ENCODE measurements around the gene SMYD3.

The SMYD3 gene

DNA sequence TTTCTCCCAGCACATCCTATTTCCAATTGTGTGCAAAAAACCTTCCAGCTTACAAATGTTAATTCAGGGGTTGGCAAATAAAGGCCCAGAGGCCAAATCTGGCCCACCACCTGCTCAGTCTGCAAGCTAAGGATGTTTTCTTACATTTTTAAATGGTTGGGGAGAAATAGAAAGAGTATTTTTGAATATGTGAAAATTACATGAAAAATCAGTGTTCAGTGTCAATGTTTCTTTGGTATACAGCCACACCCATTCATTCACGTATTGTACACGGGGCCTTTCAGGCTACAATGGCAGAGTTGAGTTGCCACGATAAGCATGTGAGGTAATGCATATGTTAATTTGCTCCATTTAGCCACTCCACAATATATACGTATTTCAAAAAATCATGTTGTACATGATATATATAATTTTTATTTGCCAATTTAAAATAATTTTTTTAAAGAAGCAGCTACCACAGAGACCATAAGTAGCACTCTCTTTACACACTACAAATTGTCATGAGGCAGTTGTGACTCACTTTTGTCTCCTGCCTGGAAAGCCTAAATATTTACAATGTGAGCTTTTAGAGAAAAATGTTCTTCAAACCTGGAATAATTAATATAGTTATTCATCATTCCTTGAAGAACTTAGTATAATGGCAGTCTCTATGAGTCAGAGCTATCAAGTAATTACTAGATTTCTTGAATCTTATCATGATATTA, 189.6 kb downstream of the SMYD3 start:
- FAIRE-seq (peak; percentile 60), DNase-seq (ENCODE audit: insufficient read length, low spot score) (no peak)
- TF ChIP-seq, protein P1, sequence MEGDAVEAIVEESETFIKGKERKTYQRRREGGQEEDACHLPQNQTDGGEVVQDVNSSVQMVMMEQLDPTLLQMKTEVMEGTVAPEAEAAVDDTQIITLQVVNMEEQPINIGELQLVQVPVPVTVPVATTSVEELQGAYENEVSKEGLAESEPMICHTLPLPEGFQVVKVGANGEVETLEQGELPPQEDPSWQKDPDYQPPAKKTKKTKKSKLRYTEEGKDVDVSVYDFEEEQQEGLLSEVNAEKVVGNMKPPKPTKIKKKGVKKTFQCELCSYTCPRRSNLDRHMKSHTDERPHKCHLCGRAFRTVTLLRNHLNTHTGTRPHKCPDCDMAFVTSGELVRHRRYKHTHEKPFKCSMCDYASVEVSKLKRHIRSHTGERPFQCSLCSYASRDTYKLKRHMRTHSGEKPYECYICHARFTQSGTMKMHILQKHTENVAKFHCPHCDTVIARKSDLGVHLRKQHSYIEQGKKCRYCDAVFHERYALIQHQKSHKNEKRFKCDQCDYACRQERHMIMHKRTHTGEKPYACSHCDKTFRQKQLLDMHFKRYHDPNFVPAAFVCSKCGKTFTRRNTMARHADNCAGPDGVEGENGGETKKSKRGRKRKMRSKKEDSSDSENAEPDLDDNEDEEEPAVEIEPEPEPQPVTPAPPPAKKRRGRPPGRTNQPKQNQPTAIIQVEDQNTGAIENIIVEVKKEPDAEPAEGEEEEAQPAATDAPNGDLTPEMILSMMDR (IDR thresholded peaks at IDR 0.05; ENCODE audit: insufficient read depth, missing control alignments): no peak

DNA sequence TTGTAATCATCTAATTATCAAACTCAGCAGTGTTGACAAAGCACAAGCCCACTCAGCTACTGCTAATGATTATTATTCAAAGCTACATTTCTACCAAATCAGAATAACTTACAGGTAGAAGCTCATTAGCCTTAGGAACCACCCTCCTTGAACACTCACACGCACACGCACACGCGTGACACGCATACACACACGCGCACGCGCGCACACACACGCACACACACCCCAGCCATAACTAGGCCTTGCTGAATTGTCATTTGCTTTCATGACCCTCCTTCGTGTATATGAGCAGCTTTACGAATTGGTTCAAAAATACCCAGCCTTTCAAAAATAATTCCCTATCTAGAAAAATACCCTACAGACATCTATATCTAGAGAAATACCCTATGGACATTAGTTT, 195.6 kb downstream of the SMYD3 start:
- DNase-seq (ENCODE audit: insufficient read length, low spot score) (no peak), FAIRE-seq (peak; percentile 60)
- TF ChIP-seq, protein P1 (IDR thresholded peaks at IDR 0.05; ENCODE audit: insufficient read depth, missing control alignments): no peak

DNA sequence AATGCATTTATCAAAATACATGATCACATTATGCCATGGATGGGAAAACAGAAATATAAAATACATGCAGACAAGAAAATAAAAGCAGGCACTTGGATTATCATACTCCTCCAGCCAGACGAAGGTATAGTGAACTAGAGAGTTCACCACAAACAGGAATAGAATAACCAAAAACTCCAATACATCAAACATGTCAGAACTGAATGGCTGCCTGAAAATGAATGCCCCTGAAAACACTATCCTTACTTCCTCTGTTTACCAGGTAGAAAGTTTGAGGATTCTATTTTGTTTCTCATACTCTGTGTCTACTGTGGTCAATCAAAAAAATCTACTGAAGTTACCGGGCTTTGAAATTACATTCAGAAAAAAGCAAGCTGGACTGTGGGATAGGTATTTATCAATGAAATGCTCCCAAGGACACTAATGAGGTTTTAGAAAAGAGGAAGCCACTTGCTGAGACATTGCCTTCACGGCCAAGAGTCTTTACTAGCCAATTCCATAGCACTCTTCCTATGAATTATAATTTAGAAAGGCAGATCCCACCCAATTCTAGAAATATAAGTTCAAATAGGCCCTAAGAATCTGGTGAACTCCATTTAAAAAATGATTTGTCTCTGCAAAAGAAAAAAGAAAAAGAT, 197.7 kb downstream of the SMYD3 start:
- TF ChIP-seq, protein P1 (IDR thresholded peaks at IDR 0.05; ENCODE audit: insufficient read depth, missing control alignments): no peak
- FAIRE-seq (no peak), DNase-seq (ENCODE audit: insufficient read length, low spot score) (no peak)

DNA sequence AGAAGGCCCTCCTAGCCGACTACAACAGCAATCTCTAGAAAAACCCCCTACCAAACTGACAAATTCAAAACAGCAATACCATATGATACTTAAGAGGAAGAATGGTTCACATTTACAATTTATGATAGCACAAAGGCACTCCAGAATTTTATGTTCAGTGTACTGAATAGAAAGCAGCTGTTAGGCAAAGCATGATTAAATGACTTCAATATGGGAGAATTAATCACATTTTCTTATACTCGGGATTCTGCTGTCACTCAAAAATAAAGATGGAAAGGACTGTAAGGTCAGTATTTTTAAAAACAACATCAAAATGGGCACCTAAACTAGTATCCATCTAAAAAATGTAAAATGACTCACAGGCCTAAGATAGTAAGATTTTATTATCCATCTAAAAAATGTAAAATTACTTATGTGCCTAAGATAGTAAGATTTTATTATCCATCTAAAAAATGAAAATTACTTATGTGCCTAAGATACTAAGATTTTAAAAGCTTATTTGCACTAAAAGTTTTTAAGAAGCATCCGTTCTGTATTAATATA, 198.5 kb downstream of the SMYD3 start:
- DNase-seq (ENCODE audit: insufficient read length, low spot score) (no peak), FAIRE-seq (no peak)
- TF ChIP-seq, protein P1 (IDR thresholded peaks at IDR 0.05; ENCODE audit: insufficient read depth, missing control alignments): no peak

DNA sequence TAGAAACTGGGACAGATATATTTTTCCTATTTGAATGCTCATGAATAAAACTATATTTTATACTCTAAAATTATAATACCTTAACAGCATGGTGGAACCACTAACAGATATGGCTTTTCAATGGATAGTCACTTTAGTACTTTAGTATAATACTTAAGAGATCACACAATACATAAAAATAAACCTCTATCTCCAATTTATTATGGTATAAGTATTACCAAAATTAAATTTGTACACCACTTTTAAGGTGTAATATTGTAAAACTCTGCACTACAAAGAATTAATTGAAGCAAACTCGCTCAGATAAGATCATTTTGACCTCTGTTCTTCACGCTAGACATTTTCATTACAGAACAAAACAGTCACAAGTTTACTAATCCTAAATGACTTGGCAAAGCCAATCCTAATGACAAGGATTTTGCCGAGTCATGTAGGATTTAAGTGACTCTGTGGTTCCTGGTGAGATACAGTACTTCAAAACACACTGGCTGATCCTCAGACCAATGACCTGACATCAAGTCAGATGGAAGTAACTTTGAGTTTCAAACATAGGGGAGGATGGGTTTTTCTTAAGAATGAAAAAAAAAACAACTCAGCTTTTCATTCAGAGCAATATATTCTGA, 200.6 kb downstream of the SMYD3 start:
- DNase-seq (ENCODE audit: insufficient read length, low spot score) (no peak), FAIRE-seq (peak; percentile 93)
- TF ChIP-seq, protein P1 (IDR thresholded peaks at IDR 0.05; ENCODE audit: insufficient read depth, missing control alignments): no peak

DNA sequence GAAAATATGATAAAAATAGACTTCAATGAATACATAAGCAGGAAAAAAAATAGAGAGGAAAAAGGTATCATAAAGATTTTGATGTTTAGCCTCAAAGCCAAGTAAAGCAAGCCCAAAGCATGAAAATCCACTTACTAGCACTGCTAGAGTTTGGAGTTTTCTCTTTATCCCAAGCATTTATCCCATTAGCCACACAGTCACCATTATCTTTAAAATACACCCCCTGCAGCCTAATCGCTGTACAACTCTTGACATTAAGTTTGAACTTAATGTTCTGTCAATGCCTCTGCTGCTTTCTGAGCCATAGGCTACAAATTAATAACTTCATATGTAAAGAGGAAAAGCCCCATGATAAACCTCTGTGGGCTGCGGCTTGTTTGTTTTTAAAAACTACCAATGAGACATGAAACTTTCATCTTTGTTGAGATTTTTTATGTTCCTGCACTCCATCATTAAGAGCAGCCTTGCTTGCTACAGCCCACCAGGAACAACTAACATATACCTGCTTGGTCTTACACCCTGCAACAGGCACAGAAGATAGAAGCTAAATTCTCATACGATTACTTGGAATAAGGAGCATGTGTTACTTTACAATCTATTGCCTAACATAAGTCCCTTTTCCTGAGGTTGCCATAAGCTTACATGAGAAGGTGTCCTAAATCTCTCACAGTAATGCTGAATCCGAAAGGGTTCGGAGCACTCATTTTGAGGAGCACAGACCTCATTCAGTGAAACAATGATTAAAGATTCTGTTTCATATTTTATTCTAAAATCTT, 202.4 kb downstream of the SMYD3 start:
- TF ChIP-seq, protein P1 (IDR thresholded peaks at IDR 0.05; ENCODE audit: insufficient read depth, missing control alignments): no peak
- FAIRE-seq (peak; percentile 92), DNase-seq (ENCODE audit: insufficient read length, low spot score) (no peak)
